Measurements from ENCODE around the gene CRIP3.

Gene CRIP3

DNA sequence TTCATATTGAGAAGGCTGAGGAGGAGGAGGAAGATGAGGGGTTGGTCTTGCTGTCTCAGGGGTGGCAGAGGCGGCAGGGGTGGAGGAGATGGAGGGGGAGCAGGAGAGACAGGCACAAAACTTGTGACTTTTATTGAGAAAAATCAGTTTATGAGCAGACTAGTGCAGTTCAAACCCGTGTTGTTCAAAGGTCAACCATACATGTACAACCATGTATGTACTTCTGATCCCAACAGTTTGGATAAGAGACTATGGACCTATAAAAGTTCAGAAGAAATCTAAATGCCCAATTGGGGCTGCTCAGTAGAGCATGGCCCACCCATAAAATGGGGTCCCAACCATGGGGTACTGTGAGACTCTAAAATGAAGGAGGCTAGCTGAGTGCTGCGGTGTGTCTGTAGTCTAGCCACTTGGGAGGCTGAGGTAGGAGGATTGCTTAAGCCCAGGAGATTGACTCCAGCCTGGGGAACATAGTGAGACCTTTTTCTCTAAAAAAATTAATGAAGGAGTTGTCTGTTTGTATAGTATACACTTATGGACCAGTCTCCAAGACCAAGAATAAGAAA, 18.2 kb downstream of the CRIP3 start:
- DNase-seq (ENCODE audit: insufficient read length, low spot score) (no peak), FAIRE-seq (no peak)
- TF ChIP-seq, protein P1, sequence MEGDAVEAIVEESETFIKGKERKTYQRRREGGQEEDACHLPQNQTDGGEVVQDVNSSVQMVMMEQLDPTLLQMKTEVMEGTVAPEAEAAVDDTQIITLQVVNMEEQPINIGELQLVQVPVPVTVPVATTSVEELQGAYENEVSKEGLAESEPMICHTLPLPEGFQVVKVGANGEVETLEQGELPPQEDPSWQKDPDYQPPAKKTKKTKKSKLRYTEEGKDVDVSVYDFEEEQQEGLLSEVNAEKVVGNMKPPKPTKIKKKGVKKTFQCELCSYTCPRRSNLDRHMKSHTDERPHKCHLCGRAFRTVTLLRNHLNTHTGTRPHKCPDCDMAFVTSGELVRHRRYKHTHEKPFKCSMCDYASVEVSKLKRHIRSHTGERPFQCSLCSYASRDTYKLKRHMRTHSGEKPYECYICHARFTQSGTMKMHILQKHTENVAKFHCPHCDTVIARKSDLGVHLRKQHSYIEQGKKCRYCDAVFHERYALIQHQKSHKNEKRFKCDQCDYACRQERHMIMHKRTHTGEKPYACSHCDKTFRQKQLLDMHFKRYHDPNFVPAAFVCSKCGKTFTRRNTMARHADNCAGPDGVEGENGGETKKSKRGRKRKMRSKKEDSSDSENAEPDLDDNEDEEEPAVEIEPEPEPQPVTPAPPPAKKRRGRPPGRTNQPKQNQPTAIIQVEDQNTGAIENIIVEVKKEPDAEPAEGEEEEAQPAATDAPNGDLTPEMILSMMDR (IDR thresholded peaks at IDR 0.05; ENCODE audit: insufficient read depth, missing control alignments): no peak

DNA sequence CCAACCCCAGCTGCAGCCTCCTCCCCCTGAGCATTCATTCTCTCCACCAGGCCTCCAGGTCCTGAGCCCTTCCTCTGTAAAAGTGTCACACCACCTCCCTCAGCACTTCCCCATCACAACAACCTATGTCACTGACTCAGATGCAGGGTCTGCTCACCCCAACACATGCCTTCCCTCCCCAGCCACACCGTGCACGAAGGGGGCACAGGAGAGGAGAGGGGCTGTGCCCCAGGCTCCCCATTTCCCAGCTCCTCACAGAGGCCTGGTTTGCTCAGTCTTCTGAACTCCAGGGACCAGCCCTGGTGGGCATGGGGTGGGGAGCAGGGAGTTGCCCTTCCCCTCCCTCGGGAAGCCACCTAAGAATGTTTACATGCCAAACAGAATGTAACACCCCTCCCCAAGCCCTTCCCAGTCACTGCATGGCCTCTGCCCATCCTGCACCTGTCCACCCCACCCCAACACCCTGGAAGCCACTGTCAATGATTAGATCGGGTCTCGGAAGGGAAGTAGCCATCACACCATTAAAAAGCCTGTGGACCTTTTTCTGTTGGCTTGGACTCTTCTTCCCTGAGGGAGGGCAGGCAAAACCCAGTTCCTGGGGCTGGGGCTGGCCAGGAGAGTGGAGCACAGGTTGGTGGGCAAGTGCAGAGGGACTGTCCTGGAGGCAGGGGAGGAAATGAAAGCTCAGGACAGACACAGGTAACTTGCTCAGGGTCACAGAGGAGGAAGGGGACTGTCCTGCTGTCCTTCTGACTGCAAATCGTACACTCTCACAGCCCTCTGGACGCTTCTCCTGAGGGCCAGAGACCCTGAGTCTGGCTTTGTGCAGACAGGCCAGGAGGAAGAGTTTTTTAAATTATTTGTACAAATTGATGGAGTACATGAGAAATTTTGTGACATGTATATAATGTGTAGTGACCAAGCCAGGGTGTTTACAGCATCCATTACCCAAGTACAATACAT, 20.6 kb downstream of the CRIP3 start:
- TF ChIP-seq, protein P1 (IDR thresholded peaks at IDR 0.05; ENCODE audit: insufficient read depth, missing control alignments): no peak
- DNase-seq (ENCODE audit: insufficient read length, low spot score): no peak
- no peak for FAIRE-seq

DNA sequence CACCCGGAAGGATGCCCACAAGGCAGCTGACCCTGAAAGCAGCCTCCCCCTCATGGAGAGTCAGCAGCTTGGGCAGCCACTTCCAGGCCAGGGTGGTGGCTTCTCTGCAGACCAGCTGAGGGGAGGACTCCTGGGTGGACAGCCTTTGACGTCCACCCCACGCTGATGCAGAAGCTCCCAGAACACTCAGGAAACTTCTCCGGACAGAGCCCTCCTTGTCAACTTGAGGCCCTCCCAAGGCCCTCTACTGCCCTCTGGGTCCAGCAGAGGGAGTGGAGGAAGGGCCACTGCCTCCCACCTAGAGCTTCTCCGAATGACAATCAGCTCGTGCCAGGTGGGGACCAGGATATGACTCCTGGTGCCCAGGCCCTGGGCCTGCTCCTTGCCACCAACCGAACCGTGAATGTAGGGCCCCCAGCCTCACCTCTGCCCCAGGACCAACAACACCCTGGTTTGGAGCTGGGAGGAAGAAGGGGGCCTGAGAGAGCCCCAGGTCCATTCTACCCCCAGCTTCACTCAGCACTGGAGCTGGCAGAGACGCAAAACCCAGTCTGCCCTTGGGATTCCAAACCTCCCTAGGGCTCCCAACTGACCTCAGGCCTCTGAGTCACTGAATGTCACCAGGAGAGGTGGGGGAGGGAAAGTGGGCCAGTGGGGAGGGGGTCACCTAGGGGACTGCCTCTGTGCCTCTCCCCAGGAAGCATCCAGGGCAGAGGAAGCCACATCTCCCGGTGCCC, 21.5 kb downstream of the CRIP3 start:
- no peak for FAIRE-seq
- TF ChIP-seq, protein P1 (IDR thresholded peaks at IDR 0.05; ENCODE audit: insufficient read depth, missing control alignments): peak; percentile 20
- no peak for DNase-seq (ENCODE audit: insufficient read length, low spot score)

DNA sequence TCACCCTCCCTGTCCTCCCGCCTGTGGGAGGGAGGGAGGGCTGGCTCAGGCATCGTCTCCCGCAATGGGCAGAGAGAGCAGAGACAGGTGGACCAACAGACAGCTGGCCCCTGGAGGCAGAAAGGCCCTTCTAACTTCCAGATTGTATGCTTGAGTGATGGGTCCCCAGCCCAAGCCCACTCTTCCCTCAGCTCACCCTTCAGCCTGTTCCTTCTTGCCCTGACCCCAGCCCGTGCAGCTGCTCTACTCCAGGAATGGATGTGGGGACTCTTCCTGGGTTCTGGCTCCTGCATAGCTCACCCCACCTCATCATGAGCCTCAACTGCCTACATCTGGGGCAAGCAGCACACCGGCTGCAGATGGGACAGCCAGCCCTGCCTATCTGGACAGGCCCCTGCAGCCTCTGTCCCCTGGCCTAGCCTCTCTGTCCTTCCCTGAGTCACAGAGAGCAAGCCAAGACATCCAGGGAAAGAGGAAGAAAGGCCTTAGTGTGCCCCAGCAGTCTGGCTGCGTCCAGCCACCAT, 22.1 kb downstream of the CRIP3 start:
- FAIRE-seq (no peak), DNase-seq (ENCODE audit: insufficient read length, low spot score) (no peak)
- TF ChIP-seq, protein P1 (IDR thresholded peaks at IDR 0.05; ENCODE audit: insufficient read depth, missing control alignments): no peak

DNA sequence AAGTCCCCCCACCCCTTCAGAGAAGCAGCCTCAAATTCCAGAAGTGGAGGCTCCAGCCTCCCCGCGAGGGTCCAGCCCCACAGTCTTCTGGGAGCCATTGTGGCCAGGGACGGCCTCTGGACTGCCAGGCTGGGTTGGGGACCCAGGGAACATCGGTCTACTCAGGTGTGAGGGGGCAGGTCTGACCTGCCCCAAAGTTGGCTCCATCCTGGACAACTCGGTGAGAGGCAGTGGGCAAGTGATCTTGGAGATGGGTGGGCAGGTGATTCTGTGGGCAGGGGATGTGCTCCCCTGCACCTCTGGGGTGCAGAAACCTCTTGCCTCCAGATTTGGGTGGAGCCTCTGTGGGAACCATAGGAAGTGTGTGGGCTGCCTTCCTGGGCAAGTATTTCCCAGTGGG, 22.8 kb downstream of the CRIP3 start:
- FAIRE-seq: no peak
- TF ChIP-seq, protein P1 (IDR thresholded peaks at IDR 0.05; ENCODE audit: insufficient read depth, missing control alignments): no peak

DNA sequence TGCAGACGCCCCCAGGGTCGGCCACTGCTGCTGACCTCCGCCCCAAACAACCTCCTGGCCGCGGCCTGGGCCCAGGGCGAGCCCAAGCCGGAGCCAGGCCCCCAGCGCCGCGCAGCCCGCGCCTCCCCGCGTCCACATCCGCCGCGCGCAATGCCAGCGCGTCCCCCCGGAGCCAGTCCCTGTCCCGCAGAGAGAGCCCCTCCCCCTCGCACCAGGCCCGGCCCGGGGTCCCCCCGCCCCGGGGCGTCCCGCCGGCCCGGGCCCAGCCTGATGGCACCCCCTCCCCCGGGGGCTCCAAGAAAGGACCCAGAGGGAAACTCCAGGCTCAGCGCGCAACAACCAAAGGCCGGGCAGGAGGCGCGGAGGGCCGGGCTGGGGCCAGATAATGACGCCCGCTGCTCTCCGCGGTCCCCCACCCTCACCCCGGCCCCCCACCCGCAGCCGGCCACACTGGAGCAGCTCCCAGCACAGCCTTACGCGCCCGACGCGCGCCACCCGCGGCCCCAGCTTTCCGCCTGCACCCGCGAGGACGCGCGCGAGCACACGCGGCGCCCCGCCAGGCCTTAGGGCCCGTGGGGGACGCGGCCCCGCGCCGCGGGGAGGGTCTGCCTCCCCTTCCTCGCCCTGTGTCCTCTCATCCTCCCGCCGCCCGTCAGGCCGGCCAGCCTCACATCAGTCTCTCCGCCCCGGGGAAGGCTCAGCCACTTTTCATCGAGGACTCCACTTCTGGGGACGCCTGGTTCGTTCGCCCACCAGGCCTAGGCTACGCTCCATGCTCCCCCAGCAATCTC, 23.4 kb downstream of the CRIP3 start:
- DNase-seq (ENCODE audit: insufficient read length, low spot score): no peak
- TF ChIP-seq, protein P1 (IDR thresholded peaks at IDR 0.05; ENCODE audit: insufficient read depth, missing control alignments): no peak
- no peak for FAIRE-seq

More for the DNA sequence above, 22.8 kb downstream of the CRIP3 start:
- no peak for DNase-seq (ENCODE audit: insufficient read length, low spot score)

Measured in D721Med (cell line).